ENCODE results near the gene TMEM50A.
"Not testable (repeated sequence)": the region's sequence is repeated elsewhere in the genome, so short reads cannot be mapped to it uniquely, and the experiment has no call there.

- not testable (repeated sequence) for TF ChIP-seq POLR2AphosphoS5 (IDR thresholded peaks at IDR 0.05; ENCODE audit: borderline replicate concordance, low read depth, low read length); EZH2 (IDR thresholded peaks at IDR 0.05); FOXP2 (optimal IDR thresholded peaks at IDR 0.05; ENCODE audit: control extremely low read depth, extremely low read length, insufficient read depth)
Measured at GRCh38 chr1:25290043-25290442, 48.1 kb upstream of the TMEM50A start.
